GM19193 (cell line): Measurements from ENCODE around the gene MC4R.

Source experiments
- POLR2A ChIP-seq: IDR thresholded peaks from 4 replicates; pipeline ENCODE4 v1.6.1; 2011; ENCODE audit not compliant: insufficient read depth, insufficient read length; ENCODE audit errors: extremely low read depth

MC4R gene

GRCh38 chr18:60350941-60351340 lies 21.6 kb downstream of the MC4R start:
- no peak for TF ChIP-seq POLR2A

- no peak for TF ChIP-seq POLR2A
Measured at GRCh38 chr18:60350150-60350549, 22.4 kb downstream of the MC4R start.

GRCh38 chr18:60347526-60348045 lies 25.0 kb downstream of the MC4R start:
- TF ChIP-seq POLR2A = no peak

- no peak for TF ChIP-seq POLR2A
Measured at GRCh38 chr18:60339018-60339417, 33.6 kb downstream of the MC4R start.

GRCh38 chr18:60331890-60332289 lies 40.7 kb downstream of the MC4R start:
- TF ChIP-seq POLR2A = no peak

GRCh38 chr18:60329131-60329530 lies 43.4 kb downstream of the MC4R start:
- no peak for TF ChIP-seq POLR2A

GRCh38 chr18:60327880-60328279 lies 44.7 kb downstream of the MC4R start:
- no peak for TF ChIP-seq POLR2A

GRCh38 chr18:60322591-60322990 lies 50.0 kb downstream of the MC4R start:
- TF ChIP-seq POLR2A = no peak
